ENCODE measurements around the gene NT5DC2. TPM values are rescaled to one million over a fixed set of nuclear protein-coding genes. Genes with fewer than 3 reads are reported as not detected.

The NT5DC2 gene
- total RNA-seq, 3 donors from 2014 or later (not counting 1 experiment from before 2014, with no cell fraction given) = 2.2 to 10.7 (median 2.2) TPM

DNA sequence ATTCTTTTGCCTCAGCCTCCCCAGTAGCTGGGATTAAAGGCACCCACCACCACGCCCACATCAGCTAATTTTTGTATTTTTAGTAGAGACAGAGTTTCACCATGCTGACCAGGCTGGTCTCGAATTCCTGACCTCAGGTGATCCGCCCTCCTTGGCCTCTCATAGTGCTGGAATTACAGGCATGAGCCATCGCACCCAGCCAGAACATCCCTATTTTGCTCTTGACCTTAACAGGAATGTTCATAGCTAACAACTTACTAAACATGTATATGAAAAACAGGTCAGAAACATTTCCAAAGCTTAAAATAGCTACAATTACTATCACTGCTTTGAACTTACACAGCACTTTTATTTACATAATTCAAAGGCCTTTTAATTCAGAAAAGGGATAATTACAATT lies 36.4 kb upstream of the NT5DC2 start:
- intact Hi-C loops (cut with micrococcal nuclease) = no loop called here
- H3K27ac Mint-ChIP-seq = no peak overlapping the region
- Histone ChIP-seq H3K4me3 (ENCODE audit: low read length) (no peak overlapping the region), H3K4me1 (ENCODE audit: control insufficient read depth, insufficient read depth, low read length) (no peaks in the 10 kb centered on the region), H3K36me3 (ENCODE audit: control insufficient read depth, insufficient read depth, low read length) (peaks cover 21% of the 10 kb centered on the region), H3K27ac (ENCODE audit: low read length) (no peak overlapping the region), H3K27me3 (ENCODE audit: control insufficient read depth, insufficient read depth, low read length) (no peaks in the 10 kb centered on the region), H3K9me3 (ENCODE audit: control insufficient read depth, insufficient read depth, low read length) (no peaks in the 10 kb centered on the region)
- DNase-seq (no peak), ATAC-seq (no peak)
- no peaks in the 10 kb centered on the region for H3K9me3 Mint-ChIP-seq
- no peaks in the 10 kb centered on the region for H3K4me1 Mint-ChIP-seq
- 95% methylated on average over 4 of the region's 4 CpGs for WGBS (ENCODE audit: insufficient coverage)
- peaks cover 8% of the 10 kb centered on the region for H3K36me3 Mint-ChIP-seq
- TF ChIP-seq, protein P1, sequence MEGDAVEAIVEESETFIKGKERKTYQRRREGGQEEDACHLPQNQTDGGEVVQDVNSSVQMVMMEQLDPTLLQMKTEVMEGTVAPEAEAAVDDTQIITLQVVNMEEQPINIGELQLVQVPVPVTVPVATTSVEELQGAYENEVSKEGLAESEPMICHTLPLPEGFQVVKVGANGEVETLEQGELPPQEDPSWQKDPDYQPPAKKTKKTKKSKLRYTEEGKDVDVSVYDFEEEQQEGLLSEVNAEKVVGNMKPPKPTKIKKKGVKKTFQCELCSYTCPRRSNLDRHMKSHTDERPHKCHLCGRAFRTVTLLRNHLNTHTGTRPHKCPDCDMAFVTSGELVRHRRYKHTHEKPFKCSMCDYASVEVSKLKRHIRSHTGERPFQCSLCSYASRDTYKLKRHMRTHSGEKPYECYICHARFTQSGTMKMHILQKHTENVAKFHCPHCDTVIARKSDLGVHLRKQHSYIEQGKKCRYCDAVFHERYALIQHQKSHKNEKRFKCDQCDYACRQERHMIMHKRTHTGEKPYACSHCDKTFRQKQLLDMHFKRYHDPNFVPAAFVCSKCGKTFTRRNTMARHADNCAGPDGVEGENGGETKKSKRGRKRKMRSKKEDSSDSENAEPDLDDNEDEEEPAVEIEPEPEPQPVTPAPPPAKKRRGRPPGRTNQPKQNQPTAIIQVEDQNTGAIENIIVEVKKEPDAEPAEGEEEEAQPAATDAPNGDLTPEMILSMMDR (IDR thresholded peaks at IDR 0.05) = no peak
- H3K4me3 Mint-ChIP-seq = no peak overlapping the region
- no peaks in the 10 kb centered on the region for H3K27me3 Mint-ChIP-seq (ENCODE audit: low read depth in 2 of 2)

DNA sequence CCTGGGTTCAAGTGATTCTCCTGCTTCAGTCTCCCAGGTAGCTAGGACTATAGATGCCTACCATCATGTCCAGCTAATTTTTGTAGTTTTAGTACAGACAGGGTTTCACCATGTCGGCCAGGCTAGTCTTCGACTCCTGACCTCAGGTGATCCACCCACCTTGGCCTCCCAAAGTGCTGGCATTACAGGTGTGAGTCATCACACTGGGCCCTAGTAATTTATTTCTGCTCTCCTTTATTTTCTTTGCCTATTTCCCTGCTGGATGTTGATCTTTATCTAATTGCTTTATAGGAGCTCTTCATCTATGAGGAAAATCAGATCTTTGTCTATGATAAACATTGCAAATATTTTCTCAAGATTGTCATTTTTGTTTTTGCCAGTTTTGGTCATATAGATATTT lies 34.4 kb upstream of the NT5DC2 start:
- Histone ChIP-seq H3K27me3 (ENCODE audit: control insufficient read depth, insufficient read depth, low read length) (no peaks in the 10 kb centered on the region), H3K4me1 (ENCODE audit: control insufficient read depth, insufficient read depth, low read length) (no peaks in the 10 kb centered on the region), H3K36me3 (ENCODE audit: control insufficient read depth, insufficient read depth, low read length) (peaks cover 20% of the 10 kb centered on the region), H3K4me3 (ENCODE audit: low read length) (no peak overlapping the region), H3K27ac (ENCODE audit: low read length) (no peak overlapping the region), H3K9me3 (ENCODE audit: control insufficient read depth, insufficient read depth, low read length) (no peaks in the 10 kb centered on the region)
- TF ChIP-seq, protein P1 (IDR thresholded peaks at IDR 0.05) = no peak
- H3K4me3 Mint-ChIP-seq = no peak overlapping the region
- no peak overlapping the region for H3K27ac Mint-ChIP-seq
- H3K27me3 Mint-ChIP-seq (ENCODE audit: low read depth in 2 of 2) = no peaks in the 10 kb centered on the region
- H3K9me3 Mint-ChIP-seq = no peaks in the 10 kb centered on the region
- ATAC-seq (no peak), DNase-seq (no peak)
- H3K4me1 Mint-ChIP-seq = no peaks in the 10 kb centered on the region
- peaks cover 5% of the 10 kb centered on the region for H3K36me3 Mint-ChIP-seq
- WGBS (ENCODE audit: insufficient coverage) = 97% methylated on average over 2 of the region's 2 CpGs
- intact Hi-C loops (cut with micrococcal nuclease) = no loop called here

DNA sequence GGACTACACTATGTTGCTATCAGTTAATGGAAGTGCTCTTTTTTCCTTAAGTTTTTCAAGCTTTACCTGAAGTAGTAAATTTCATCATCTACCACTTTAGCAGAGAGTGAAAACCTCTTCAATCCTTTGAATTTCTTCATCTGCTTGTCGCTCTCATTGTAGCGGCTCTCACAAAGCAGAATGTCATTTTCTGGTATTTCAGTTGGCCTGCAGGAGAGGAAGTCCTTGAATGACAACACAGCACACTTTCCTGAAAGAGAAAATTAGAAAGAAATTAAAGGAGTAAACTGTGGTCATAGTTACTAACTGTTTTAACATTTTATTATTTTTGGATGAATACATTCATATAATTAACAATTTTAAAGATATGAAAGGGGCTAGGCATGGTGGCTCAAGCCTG lies 30.3 kb upstream of the NT5DC2 start:
- intact Hi-C loops (cut with micrococcal nuclease) = no loop called here
- no peaks in the 10 kb centered on the region for H3K9me3 ChIP-seq (ENCODE audit: control insufficient read depth, insufficient read depth, low read length)
- H3K27me3 ChIP-seq (ENCODE audit: control insufficient read depth, insufficient read depth, low read length) = no peaks in the 10 kb centered on the region
- H3K36me3 ChIP-seq (ENCODE audit: control insufficient read depth, insufficient read depth, low read length) = peaks cover 51% of the 10 kb centered on the region
- no peaks in the 10 kb centered on the region for H3K4me1 Mint-ChIP-seq
- WGBS (ENCODE audit: insufficient coverage) = 96% methylated on average over 2 of the region's 2 CpGs
- H3K4me1 ChIP-seq (ENCODE audit: control insufficient read depth, insufficient read depth, low read length) = no peaks in the 10 kb centered on the region
- no peak for ATAC-seq
- H3K36me3 Mint-ChIP-seq = peaks cover 26% of the 10 kb centered on the region
- no peak overlapping the region for H3K4me3 ChIP-seq (ENCODE audit: low read length)
- TF ChIP-seq, protein P1 (IDR thresholded peaks at IDR 0.05) = no peak
- no peak overlapping the region for H3K27ac Mint-ChIP-seq
- no peak for DNase-seq
- no peak overlapping the region for H3K27ac ChIP-seq (ENCODE audit: low read length)
- no peaks in the 10 kb centered on the region for H3K27me3 Mint-ChIP-seq (ENCODE audit: low read depth in 2 of 2)
- no peak overlapping the region for H3K4me3 Mint-ChIP-seq
- H3K9me3 Mint-ChIP-seq = no peaks in the 10 kb centered on the region

DNA sequence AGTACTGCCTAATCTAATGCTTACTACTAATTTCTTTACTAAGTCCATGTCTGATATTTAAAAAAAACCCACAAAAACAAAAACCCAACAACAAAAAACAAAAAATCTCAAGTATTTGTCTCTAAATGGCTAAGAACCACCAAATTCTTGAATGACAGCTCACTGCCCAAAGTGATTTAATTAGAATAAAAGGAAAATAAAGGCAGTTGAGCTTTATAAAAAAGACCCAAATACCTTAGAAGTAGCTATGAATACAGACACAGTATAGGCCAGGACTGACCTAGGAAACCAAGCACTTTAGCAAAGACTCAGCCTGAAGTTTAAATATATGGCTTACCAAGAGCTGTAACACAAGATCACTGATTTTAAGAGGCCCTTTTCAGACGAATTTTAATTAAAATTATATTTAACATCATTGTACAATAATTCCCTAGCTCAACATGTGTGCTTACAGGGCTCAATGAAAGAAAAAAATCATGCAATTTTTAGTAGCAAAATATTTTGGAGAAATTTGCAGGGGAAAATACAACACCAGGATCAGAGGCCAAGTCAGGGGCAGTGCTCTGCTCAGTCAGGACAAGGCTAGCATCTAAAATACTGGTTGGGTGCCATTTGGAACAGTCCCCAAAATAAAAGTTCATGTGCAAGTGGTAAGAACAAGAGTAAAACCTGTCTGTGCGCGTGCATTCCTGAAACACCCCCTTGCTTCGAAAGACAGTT lies 27.5 kb upstream of the NT5DC2 start:
- TF ChIP-seq, protein P1 (IDR thresholded peaks at IDR 0.05) = no peak
- H3K27me3 ChIP-seq (ENCODE audit: control insufficient read depth, insufficient read depth, low read length) = no peaks in the 10 kb centered on the region
- H3K27ac ChIP-seq (ENCODE audit: low read length) = no peak overlapping the region
- peaks cover 70% of the 10 kb centered on the region for H3K36me3 ChIP-seq (ENCODE audit: control insufficient read depth, insufficient read depth, low read length)
- H3K4me1 ChIP-seq (ENCODE audit: control insufficient read depth, insufficient read depth, low read length) = no peaks in the 10 kb centered on the region
- no peak overlapping the region for H3K4me3 Mint-ChIP-seq
- H3K9me3 ChIP-seq (ENCODE audit: control insufficient read depth, insufficient read depth, low read length) = no peaks in the 10 kb centered on the region
- no peak overlapping the region for H3K4me3 ChIP-seq (ENCODE audit: low read length)
- H3K36me3 Mint-ChIP-seq = peaks cover 32% of the 10 kb centered on the region
- peaks cover 0 to 4% of the 10 kb centered on the region in 2 donors for H3K4me1 Mint-ChIP-seq
- no peaks in the 10 kb centered on the region for H3K27me3 Mint-ChIP-seq (ENCODE audit: low read depth in 2 of 2)
- intact Hi-C loops (cut with micrococcal nuclease) = no loop called here
- 98% methylated on average over 3 of the region's 4 CpGs for WGBS (ENCODE audit: insufficient coverage)
- DNase-seq (no peak), ATAC-seq (no peak)
- H3K27ac Mint-ChIP-seq = no peak overlapping the region
- no peaks in the 10 kb centered on the region for H3K9me3 Mint-ChIP-seq
